ENCODE results near the gene LRRC55.
"Not testable (repeated sequence)": the region's sequence is repeated elsewhere in the genome, so short reads cannot be mapped to it uniquely, and the experiment has no call there.

Gene LRRC55

GRCh38 chr11:57161351-57161750 lies 20.4 kb upstream of the LRRC55 start:
- no peak for DNase-seq (ENCODE audit: low spot score)

GRCh38 chr11:57162179-57162898 lies 19.4 kb upstream of the LRRC55 start:
- no peak for DNase-seq (ENCODE audit: low spot score)

GRCh38 chr11:57163160-57163868 lies 18.4 kb upstream of the LRRC55 start:
- no peak for DNase-seq (ENCODE audit: low spot score)

GRCh38 chr11:57164317-57164716 lies 17.4 kb upstream of the LRRC55 start:
- no peak for DNase-seq (ENCODE audit: low spot score)

- DNase-seq (ENCODE audit: low spot score): no peak
These were observed 14.5 kb upstream of the LRRC55 start for GRCh38 chr11:57167125-57167846.

GRCh38 chr11:57169732-57170313 lies 11.9 kb upstream of the LRRC55 start:
- not testable (repeated sequence) for DNase-seq (ENCODE audit: low spot score)

- DNase-seq (ENCODE audit: low spot score): no peak
These were observed 9.7 kb upstream of the LRRC55 start for GRCh38 chr11:57172031-57172430.

- DNase-seq (ENCODE audit: low spot score): no peak
These were observed 7.1 kb upstream of the LRRC55 start for GRCh38 chr11:57174656-57175055.

GRCh38 chr11:57175478-57175877 lies 6.3 kb upstream of the LRRC55 start:
- DNase-seq (ENCODE audit: low spot score): no peak

GRCh38 chr11:57178334-57178733 lies 3.4 kb upstream of the LRRC55 start:
- DNase-seq (ENCODE audit: low spot score): no peak

GRCh38 chr11:57179681-57180080 lies 2.1 kb upstream of the LRRC55 start:
- no peak for DNase-seq (ENCODE audit: low spot score)

- no peak for DNase-seq (ENCODE audit: low spot score)
These were observed 1.6 kb upstream of the LRRC55 start for GRCh38 chr11:57180081-57180561.

- DNase-seq (ENCODE audit: low spot score): no peak
These were observed 789 bp upstream of the LRRC55 start for GRCh38 chr11:57180964-57181363.

- no peak for DNase-seq (ENCODE audit: low spot score)
These were observed 1.1 kb downstream of the LRRC55 start for GRCh38 chr11:57182896-57183295.

- DNase-seq (ENCODE audit: low spot score): no peak
These were observed 8.8 kb downstream of the LRRC55 start for GRCh38 chr11:57190548-57190947.

GRCh38 chr11:57191311-57192219 lies 9.8 kb downstream of the LRRC55 start:
- DNase-seq (ENCODE audit: low spot score): no peak

GRCh38 chr11:57192316-57192715 lies 10.6 kb downstream of the LRRC55 start:
- DNase-seq (ENCODE audit: low spot score): no peak

- DNase-seq (ENCODE audit: low spot score): no peak
These were observed 14.8 kb downstream of the LRRC55 start for GRCh38 chr11:57196596-57196995.

- DNase-seq (ENCODE audit: low spot score): no peak
These were observed 16.0 kb downstream of the LRRC55 start for GRCh38 chr11:57197762-57198161.

GRCh38 chr11:57199330-57199729 lies 17.6 kb downstream of the LRRC55 start:
- DNase-seq (ENCODE audit: low spot score): no peak

- DNase-seq (ENCODE audit: low spot score): no peak
These were observed 19.2 kb downstream of the LRRC55 start for GRCh38 chr11:57200917-57201316.
